WTC11 (cell line): ENCODE results near the gene PRMT9.

ENCODE experiments used
- ATF2 ChIP-seq: sonication (generic); formaldehyde crosslinking; IDR thresholded peaks from 2 replicates; pipeline ENCODE4 v1.8.1; 2022; ENCODE audit warnings: low read depth, missing genetic modification reagents, borderline replicate concordance
- ATF3 ChIP-seq: sonication (generic); formaldehyde crosslinking; conservative IDR thresholded peaks from 2 replicates; pipeline ENCODE4 v1.8.1; 2022; ENCODE audit warnings: mild to moderate bottlenecking, missing genetic modification reagents
- CREB1 ChIP-seq: sonication (generic); formaldehyde crosslinking; IDR thresholded peaks from 2 replicates; pipeline ENCODE4 v1.8.0; 2023; ENCODE audit warnings: mild to moderate bottlenecking, missing genetic modification reagents
- CTCF ChIP-seq: fragments of 200-600 bp; IDR thresholded peaks from 2 replicates; pipeline ENCODE4 v1.8.0; 2022; ENCODE audit warnings: antibody characterized with exemption
- ELF4 ChIP-seq: sonication (generic); formaldehyde crosslinking; IDR thresholded peaks from 2 replicates; pipeline ENCODE4 v1.8.1; 2022; ENCODE audit warnings: low read depth, mild to moderate bottlenecking, moderate library complexity, missing genetic modification reagents
- FOXJ3 ChIP-seq: sonication (generic); formaldehyde crosslinking; IDR thresholded peaks from 2 replicates; pipeline ENCODE4 v1.9.0; 2021; ENCODE audit warnings: missing genetic modification reagents, mild to moderate bottlenecking, borderline replicate concordance
- GABPB1 ChIP-seq: sonication (generic); formaldehyde crosslinking; IDR thresholded peaks from 2 replicates; pipeline ENCODE4 v1.8.1; 2023; ENCODE audit warnings: mild to moderate bottlenecking, missing genetic modification reagents
- KAT7 ChIP-seq: sonication (generic); formaldehyde crosslinking; IDR thresholded peaks from 2 replicates; pipeline ENCODE4 v1.8.1; 2023; ENCODE audit warnings: missing genetic modification reagents, mild to moderate bottlenecking, borderline replicate concordance
- MAX ChIP-seq: sonication (generic); formaldehyde crosslinking; IDR thresholded peaks from 2 replicates; pipeline ENCODE4 v1.8.0; 2022; ENCODE audit warnings: mild to moderate bottlenecking, missing genetic modification reagents
- ZNF219 ChIP-seq: sonication (generic); formaldehyde crosslinking; IDR thresholded peaks from 2 replicates; pipeline ENCODE4 v1.8.0; 2023; ENCODE audit warnings: missing genetic modification reagents, mild to moderate bottlenecking, borderline replicate concordance

- no peak for TF ChIP-seq ATF2 (CRISPR knock-in tag)
- TF ChIP-seq ZNF219 (CRISPR knock-in tag), result no peak
- no peak for TF ChIP-seq CTCF
- no peak for TF ChIP-seq GABPB1 (CRISPR knock-in tag)
- TF ChIP-seq KAT7 (CRISPR knock-in tag), result no peak
- TF ChIP-seq CREB1, result no peak
- TF ChIP-seq MAX (CRISPR knock-in tag), result no peak
- no peak for TF ChIP-seq ATF3
- no peak for TF ChIP-seq ELF4 (CRISPR knock-in tag)
- no peak for TF ChIP-seq FOXJ3
These were observed 9.5 kb downstream of the PRMT9 start for GRCh38 chr4:147674496-147674895.
